Prostate gland (tissue), 2 donors: Measurements from ENCODE around the gene ALK. TPM values are rescaled to one million over a fixed set of nuclear protein-coding genes. Genes with fewer than 3 reads are reported as not detected.

ENCODE experiments used
- DNase-seq: peaks from one replicate; pipeline ENCODE4 v3.0.0-alpha.2; 2019; ENCODE audit warnings: low spot score
- H3K27ac ChIP-seq, 2 donors: fragments of 200-600 bp; sonication (generic); 2 replicates each; pipeline ENCODE4 v1.5.1; 2017 to 2019
- H3K27me3 ChIP-seq: fragments of 200-600 bp; sonication (generic); replicated peaks from 2 replicates; pipeline ENCODE4 v1.5.1; 2019; ENCODE audit not compliant: insufficient read depth
- H3K36me3 ChIP-seq, 2 donors: fragments of 200-600 bp; sonication (generic); 1 replicate in 1 of 2; 2 replicates in 1 of 2; pipeline versions ENCODE4 v1.5.1 to v1.8.1; 2017 to 2019
- H3K4me1 ChIP-seq: fragments of 200-600 bp; sonication (generic); replicated peaks from 2 replicates; pipeline ENCODE4 v1.5.1; 2019
- H3K4me3 ChIP-seq, 2 donors: fragments of 200-600 bp; sonication (generic); 2 replicates each; pipeline ENCODE4 v1.5.1; 2017 to 2019
- H3K9me3 ChIP-seq: fragments of 200-600 bp; sonication (generic); 2 replicates; pipeline ENCODE4 v1.5.1; 2017
- POLR2A ChIP-seq: fragments of 450-650 bp; IDR thresholded peaks from one replicate; pipeline ENCODE4 v1.6.1; 2016; ENCODE audit warnings: antibody characterized with exemption, mild to moderate bottlenecking
- POLR2AphosphoS5 ChIP-seq: sonication (generic); formaldehyde crosslinking; IDR thresholded peaks from one replicate; pipeline ENCODE4 v1.6.1; 2017; ENCODE audit warnings: antibody characterized with exemption
- WGBS: methylation state at CpG from one replicate; pipeline ENCODE4 v1.1.5; 2018; 5-methylcytosine and 5-hydroxymethylcytosine counted together
- intact Hi-C: fragments of 100-400 bp; cut with DNase I; formaldehyde crosslinking; loops from one replicate; pipeline ENCODE4 v1.14.2; 2022
- total RNA-seq, 2 donors: library from RNA; depleted of rRNA; stranded (reverse); fragments of >200 nt; gene quantifications; one replicate each; pipeline ENCODE4 v1.1.0, GENCODE V29; 2016
- TF ChIP-seq, protein P1 (sequence below), 4 experiments: fragments of 200-600 bp in 2 of 4; fragments of 450-650 bp in 2 of 4; sonication (generic) in 2 of 4; IDR thresholded peaks; 1 replicate in 3 of 4; 2 replicates in 1 of 4; pipeline ENCODE4 v1.5.1; 2016 to 2019; ENCODE audit warnings: antibody characterized with exemption in 4 of 4, mild to moderate bottlenecking in 2 of 4, moderate library complexity in 2 of 4

ALK gene
- total RNA-seq, 2 donors from 2014 or later, result 0.14 to 1.2 TPM

GRCh38 chr2:29729401-29729800, 192.0 kb downstream of the ALK start:
- WGBS, result 12% methylated on average over 7 of the region's 7 CpGs
- H3K36me3 ChIP-seq, result no peaks in the 10 kb centered on the region
- H3K27me3 ChIP-seq, result no peaks in the 10 kb centered on the region
- no peak overlapping the region for H3K27ac ChIP-seq
- no peak overlapping the region for H3K4me3 ChIP-seq
- no peaks in the 10 kb centered on the region for H3K9me3 ChIP-seq
- intact Hi-C loops, result no loop called here
- DNase-seq, result no peak
- no peaks in the 10 kb centered on the region for H3K4me1 ChIP-seq
- TF ChIP-seq POLR2AphosphoS5, result no peak
- no peak for TF ChIP-seq POLR2A
- TF ChIP-seq, protein P1, sequence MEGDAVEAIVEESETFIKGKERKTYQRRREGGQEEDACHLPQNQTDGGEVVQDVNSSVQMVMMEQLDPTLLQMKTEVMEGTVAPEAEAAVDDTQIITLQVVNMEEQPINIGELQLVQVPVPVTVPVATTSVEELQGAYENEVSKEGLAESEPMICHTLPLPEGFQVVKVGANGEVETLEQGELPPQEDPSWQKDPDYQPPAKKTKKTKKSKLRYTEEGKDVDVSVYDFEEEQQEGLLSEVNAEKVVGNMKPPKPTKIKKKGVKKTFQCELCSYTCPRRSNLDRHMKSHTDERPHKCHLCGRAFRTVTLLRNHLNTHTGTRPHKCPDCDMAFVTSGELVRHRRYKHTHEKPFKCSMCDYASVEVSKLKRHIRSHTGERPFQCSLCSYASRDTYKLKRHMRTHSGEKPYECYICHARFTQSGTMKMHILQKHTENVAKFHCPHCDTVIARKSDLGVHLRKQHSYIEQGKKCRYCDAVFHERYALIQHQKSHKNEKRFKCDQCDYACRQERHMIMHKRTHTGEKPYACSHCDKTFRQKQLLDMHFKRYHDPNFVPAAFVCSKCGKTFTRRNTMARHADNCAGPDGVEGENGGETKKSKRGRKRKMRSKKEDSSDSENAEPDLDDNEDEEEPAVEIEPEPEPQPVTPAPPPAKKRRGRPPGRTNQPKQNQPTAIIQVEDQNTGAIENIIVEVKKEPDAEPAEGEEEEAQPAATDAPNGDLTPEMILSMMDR (IDR thresholded peaks at IDR 0.05), result no peak

- intact Hi-C loops, result no loop called here
- TF ChIP-seq POLR2AphosphoS5 (no peak), POLR2A (no peak)
- TF ChIP-seq, protein P1 (IDR thresholded peaks at IDR 0.05), result no peak
- H3K27ac ChIP-seq, result no peak overlapping the region
- no peaks in the 10 kb centered on the region for H3K9me3 ChIP-seq
- no peaks in the 10 kb centered on the region for H3K4me1 ChIP-seq
- H3K27me3 ChIP-seq, result no peaks in the 10 kb centered on the region
- DNase-seq, result no peak
- no peak overlapping the region for H3K4me3 ChIP-seq
- WGBS, result 41% methylated on average over 2 of the region's 2 CpGs
- H3K36me3 ChIP-seq, result no peaks in the 10 kb centered on the region
Observed at GRCh38 chr2:29726976-29727375, 194.4 kb downstream of the ALK start.

- Histone ChIP-seq H3K4me1 (no peaks in the 10 kb centered on the region), H3K36me3 (no peaks in the 10 kb centered on the region), H3K9me3 (no peaks in the 10 kb centered on the region), H3K27ac (no peak overlapping the region), H3K4me3 (no peak overlapping the region), H3K27me3 (no peaks in the 10 kb centered on the region)
- intact Hi-C loops, result no loop called here
- DNase-seq, result no peak
- TF ChIP-seq POLR2A (no peak), POLR2AphosphoS5 (no peak)
- TF ChIP-seq, protein P1 (IDR thresholded peaks at IDR 0.05), result no peak
- WGBS, result 39% methylated on average over 2 of the region's 2 CpGs
Observed at GRCh38 chr2:29725610-29726009, 195.8 kb downstream of the ALK start.

DNA sequence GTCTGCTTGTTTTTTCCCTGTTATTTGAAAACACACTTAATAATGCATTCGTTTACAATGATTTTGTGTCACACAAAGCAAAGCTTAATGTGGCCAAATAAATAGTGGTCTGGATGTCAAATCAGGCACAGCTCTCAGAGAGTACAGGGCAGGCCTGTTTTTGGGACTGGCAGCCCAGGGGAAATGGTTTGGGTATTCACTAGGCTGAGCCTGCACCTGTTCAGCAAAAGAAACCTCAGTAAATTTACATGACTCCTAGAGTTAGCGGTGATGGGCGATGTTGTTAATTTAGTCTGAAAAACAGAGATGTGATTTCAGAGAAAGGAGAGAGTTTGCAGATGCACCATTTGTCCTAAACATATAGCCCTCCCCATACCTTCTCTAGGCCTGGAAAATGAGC, 197.1 kb downstream of the ALK start:
- no peaks in the 10 kb centered on the region for H3K36me3 ChIP-seq
- H3K4me1 ChIP-seq, result no peaks in the 10 kb centered on the region
- WGBS, result 45% methylated on average over 3 of the region's 3 CpGs
- no peaks in the 10 kb centered on the region for H3K9me3 ChIP-seq
- DNase-seq, result no peak
- no peak overlapping the region for H3K27ac ChIP-seq
- H3K27me3 ChIP-seq, result no peaks in the 10 kb centered on the region
- TF ChIP-seq POLR2A, result no peak
- no peak for TF ChIP-seq POLR2AphosphoS5
- TF ChIP-seq, protein P1 (IDR thresholded peaks at IDR 0.05), result no peak
- no peak overlapping the region for H3K4me3 ChIP-seq
- intact Hi-C loops, result no loop called here

DNA sequence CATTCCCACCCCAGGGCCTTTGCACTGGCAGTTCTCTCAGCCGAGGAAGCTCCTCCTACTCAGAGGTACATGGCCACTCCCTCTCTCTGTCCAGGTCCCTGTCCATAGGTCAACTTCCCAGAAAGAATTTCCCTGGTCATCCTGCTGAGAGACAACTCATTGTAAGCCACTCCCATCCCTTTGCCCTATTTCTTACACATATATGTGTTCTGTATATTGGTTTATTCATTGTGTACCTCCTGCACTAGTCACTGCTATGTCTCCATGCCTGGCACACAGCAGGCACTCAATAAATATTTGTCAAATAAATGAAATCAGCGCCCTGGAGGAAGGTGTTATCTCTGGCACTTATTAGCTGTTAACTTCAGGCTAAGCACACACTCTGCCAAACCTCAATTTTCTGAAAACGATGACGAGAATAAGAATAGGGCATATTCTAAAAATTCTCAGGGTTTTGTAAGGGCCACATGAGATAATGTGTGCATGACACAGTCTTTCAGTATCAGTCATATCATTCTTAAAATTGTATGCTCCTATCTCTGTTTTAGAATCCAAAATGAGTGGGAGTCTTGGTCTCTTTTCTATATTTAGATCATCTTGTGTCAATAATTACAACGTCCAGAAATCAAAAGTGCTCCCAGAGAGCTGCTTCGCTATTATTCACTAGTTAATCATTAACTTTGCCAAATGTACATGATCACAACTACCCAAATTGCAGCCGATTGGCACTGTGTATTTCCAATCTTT, 198.0 kb downstream of the ALK start:
- WGBS, result 36% methylated on average over 7 of the region's 7 CpGs
- H3K27ac ChIP-seq, result no peak overlapping the region

More for the DNA sequence above, 198.0 kb downstream of the ALK start:
- intact Hi-C loops, result no loop called here
- Histone ChIP-seq H3K36me3 (no peaks in the 10 kb centered on the region), H3K4me1 (no peaks in the 10 kb centered on the region), H3K4me3 (no peak overlapping the region), H3K9me3 (no peaks in the 10 kb centered on the region), H3K27me3 (no peaks in the 10 kb centered on the region)
- no peak for DNase-seq
- TF ChIP-seq, protein P1 (IDR thresholded peaks at IDR 0.05), result no peak
- TF ChIP-seq POLR2AphosphoS5, result no peak
- no peak for TF ChIP-seq POLR2A
